Lung (tissue), 12 donors: ENCODE measurements around the gene ZNF385C. TPM values are rescaled to one million over a fixed set of nuclear protein-coding genes. Genes with fewer than 3 reads are reported as not detected.

ENCODE experiments used
- ATAC-seq: fragments of 200-7000 bp; cut with Tn5 transposase; one replicate; pipeline ENCODE4 v1.9.1; 2020; ENCODE audit warnings: moderate number of reproducible peaks; ENCODE audit not compliant: insufficient read depth, low FRiP score
- DNase-seq, 3 donors: peaks; one replicate each; pipeline ENCODE4 v3.0.0-alpha.2; 2013 to 2017
- H3K27ac ChIP-seq, 2 donors: one replicate each; pipeline ENCODE4 v1.5.1; 2013; ENCODE audit warnings: mild to moderate bottlenecking in 2 of 2, moderate library complexity in 2 of 2, control low read depth in 1 of 2, inconsistent platforms in 1 of 2, low read depth in 1 of 2, low read length in 1 of 2
- H3K27me3 ChIP-seq, 3 donors: one replicate each; pipeline ENCODE4 v1.5.1; 2013; ENCODE audit warnings: low read length in 2 of 3; ENCODE audit not compliant: control insufficient read depth in 3 of 3, insufficient read depth in 3 of 3
- H3K36me3 ChIP-seq, 4 donors: one replicate each; pipeline ENCODE4 v1.5.1; 2013; ENCODE audit warnings: low read length in 4 of 4, mild to moderate bottlenecking in 1 of 4, moderate library complexity in 1 of 4; ENCODE audit not compliant: control insufficient read depth in 4 of 4, insufficient read depth in 4 of 4
- H3K4me1 ChIP-seq, 5 donors: one replicate each; pipeline ENCODE4 v1.5.1; 2013; ENCODE audit warnings: low read length in 5 of 5, mild to moderate bottlenecking in 2 of 5, moderate library complexity in 1 of 5; ENCODE audit not compliant: control insufficient read depth in 5 of 5, insufficient read depth in 5 of 5
- H3K4me3 ChIP-seq: one replicate; pipeline ENCODE4 v1.5.1; 2013; ENCODE audit warnings: mild to moderate bottlenecking, control low read depth, moderate library complexity
- H3K9ac ChIP-seq, 2 donors: one replicate each; pipeline ENCODE4 v1.5.1; 2013; ENCODE audit warnings: low read length in 2 of 2, control low read depth in 1 of 2; ENCODE audit not compliant: insufficient read depth in 1 of 2
- H3K9me3 ChIP-seq, 4 donors: one replicate each; pipeline ENCODE4 v1.5.1; 2013; ENCODE audit warnings: low read length in 3 of 4, mild to moderate bottlenecking in 1 of 4, moderate library complexity in 1 of 4; ENCODE audit not compliant: control insufficient read depth in 4 of 4, insufficient read depth in 3 of 4
- CTCF ChIP-seq: IDR thresholded peaks from 2 replicates; pipeline ENCODE4 v1.5.1; 2012; ENCODE audit warnings: mild to moderate bottlenecking; ENCODE audit errors: control extremely low read depth, extremely low read depth
- WGBS, 2 donors: extraction: QIAGEN DNeasy Blood & Tissue Kit; methylation state at CpG; one replicate each; pipeline ENCODE4 v1.1.7; 2013; 5-methylcytosine and 5-hydroxymethylcytosine counted together
- polyA plus RNA-seq, 2 donors: library from polyadenylated mRNA; stranded (reverse); fragments of 200-250 nt; gene quantifications; one replicate each; pipeline ENCODE4 v1.2.1, GENCODE V29; 2013
- total RNA-seq, 2 donors: library from RNA; depleted of rRNA in 1 of 2; stranded (reverse); fragments of >200 nt in 1 of 2; gene quantifications; one replicate each; pipeline ENCODE4 v1.2.1, GENCODE V29; 2014 to 2021
- donor health status: control.
- donor health status: control.
- donor health status: Bipolar disorder and iron deficiency.
- donor health status: healthy.
- donor health status: DM: yes; HTN: yes; CAD: no.

ZNF385C gene
- total and polyA plus RNA-seq, 4 donors, result 0.14 to 0.57 (median 0.37) TPM

GRCh38 chr17:42087736-42088705 lies 10.3 kb downstream of the ZNF385C start:
- Histone ChIP-seq H3K9me3 (no peaks in the 10 kb centered on the region), H3K4me1 (peaks cover 0 to 1% (median 0%) of the 10 kb centered on the region in 5 donors), H3K9ac (no peak overlapping the region), H3K4me3 (no peak overlapping the region), H3K27me3 (peaks cover 0 to 2% (median 0%) of the 10 kb centered on the region in 3 donors), H3K27ac (no peak overlapping the region), H3K36me3 (no peaks in the 10 kb centered on the region)
- TF ChIP-seq CTCF, result no peak
- ATAC-seq, result no peak
- no peak for DNase-seq
- 62 to 78% methylated on average over 20 of the region's 20 CpGs for WGBS, 2 donors

- ATAC-seq (no peak), DNase-seq (no peak)
- Histone ChIP-seq H3K9me3 (no peaks in the 10 kb centered on the region), H3K4me1 (peaks cover 0 to 1% (median 0%) of the 10 kb centered on the region in 5 donors), H3K4me3 (no peak overlapping the region), H3K9ac (no peak overlapping the region), H3K27me3 (peaks cover 0 to 2% (median 0%) of the 10 kb centered on the region in 3 donors), H3K27ac (no peak overlapping the region), H3K36me3 (no peaks in the 10 kb centered on the region)
- TF ChIP-seq CTCF, result no peak
- 85 to 93% methylated on average over 7 of the region's 7 CpGs for WGBS, 2 donors
Measured at GRCh38 chr17:42087042-42087701, 11.1 kb downstream of the ZNF385C start.

- Histone ChIP-seq H3K27ac (no peak overlapping the region), H3K9ac (no peak overlapping the region), H3K36me3 (no peaks in the 10 kb centered on the region), H3K27me3 (no peaks in the 10 kb centered on the region), H3K4me1 (no peaks in the 10 kb centered on the region), H3K9me3 (no peaks in the 10 kb centered on the region), H3K4me3 (no peak overlapping the region)
- 89 to 92% methylated on average over 9 of the region's 9 CpGs for WGBS, 2 donors
- no peak for DNase-seq
- TF ChIP-seq CTCF, result no peak
- ATAC-seq, result no peak
Measured at GRCh38 chr17:42081516-42082129, 16.6 kb downstream of the ZNF385C start.
